Keratinocyte (primary cell): ENCODE results near the gene PMEPA1. TPM values are rescaled to one million over a fixed set of nuclear protein-coding genes. Genes with fewer than 3 reads are reported as not detected.

Experiments
- DNase-seq: peaks from one replicate; pipeline ENCODE4 v3.0.0-alpha.2; 2011; ENCODE audit warnings: low read depth, missing footprints, low spot score
- FAIRE-seq: peaks from 2 replicates; lab custom pipeline; 2011; peaks lifted over from hg19 to GRCh38; lab: Jason Lieb, UNC
- H2AFZ ChIP-seq: 2 replicates; pipeline ENCODE4 v1.6.0; 2012; ENCODE audit warnings: low read length, control low read depth, inconsistent platforms; ENCODE audit not compliant: control insufficient read depth
- H3K27ac ChIP-seq: 2 replicates; pipeline ENCODE4 v1.5.1; 2011; ENCODE audit warnings: low read length; ENCODE audit not compliant: control insufficient read depth, insufficient read depth
- H3K27me3 ChIP-seq: 3 replicates; pipeline ENCODE4 v1.6.0; 2011; ENCODE audit warnings: low read length; ENCODE audit not compliant: control insufficient read depth, insufficient read depth; ENCODE audit errors: extremely low read depth
- H3K36me3 ChIP-seq, 2 experiments: 2 replicates in 1 of 2; 3 replicates in 1 of 2; pipeline ENCODE4 v1.5.1; 2011; ENCODE audit warnings: low read length in 2 of 2, mild to moderate bottlenecking in 1 of 2; ENCODE audit not compliant: control insufficient read depth in 2 of 2, insufficient read depth in 2 of 2; ENCODE audit errors: extremely low read depth in 1 of 2
- H3K4me1 ChIP-seq: 3 replicates; pipeline ENCODE4 v1.5.1; 2011; ENCODE audit warnings: low read length; ENCODE audit not compliant: control insufficient read depth, insufficient read depth; ENCODE audit errors: extremely low read depth
- H3K4me2 ChIP-seq: 3 replicates; pipeline ENCODE4 v1.6.0; 2011; ENCODE audit warnings: low read depth, low read length; ENCODE audit not compliant: control insufficient read depth, insufficient read depth; ENCODE audit errors: extremely low read depth
- H3K4me3 ChIP-seq, 3 experiments: fragments of 200-600 bp in 1 of 3; sonication (generic) in 1 of 3; 2 replicates in 2 of 3; 3 replicates in 1 of 3; pipeline ENCODE4 v1.5.1; 2011 to 2016; ENCODE audit warnings: low read length in 3 of 3, mild to moderate bottlenecking in 3 of 3, control low read depth in 2 of 3, inconsistent platforms in 1 of 3, low read depth in 1 of 3, mixed read lengths in 1 of 3, mixed run types in 1 of 3, moderate library complexity in 1 of 3; ENCODE audit not compliant: control insufficient read depth in 2 of 3, insufficient read depth in 2 of 3; ENCODE audit errors: extremely low read depth in 1 of 3
- H3K79me2 ChIP-seq: 2 replicates; pipeline ENCODE4 v1.6.0; 2012; ENCODE audit warnings: low read length; ENCODE audit not compliant: control insufficient read depth, insufficient read depth
- H3K9ac ChIP-seq: 3 replicates; pipeline ENCODE4 v1.6.0; 2011; ENCODE audit warnings: low read length; ENCODE audit not compliant: control insufficient read depth, insufficient read depth; ENCODE audit errors: extremely low read depth
- H3K9me1 ChIP-seq: 3 replicates; pipeline ENCODE4 v1.6.0; 2011; ENCODE audit warnings: low read length; ENCODE audit not compliant: control insufficient read depth, insufficient read depth; ENCODE audit errors: extremely low read depth
- H3K9me3 ChIP-seq: 2 replicates; pipeline ENCODE4 v1.5.1; 2012; ENCODE audit warnings: low read depth, low read length; ENCODE audit not compliant: control insufficient read depth
- H4K20me1 ChIP-seq: 3 replicates; pipeline ENCODE4 v1.6.0; 2011; ENCODE audit warnings: low read length; ENCODE audit not compliant: control insufficient read depth, insufficient read depth; ENCODE audit errors: extremely low read depth
- EZH2 ChIP-seq: IDR thresholded peaks from one replicate; pipeline ENCODE4 v1.6.1; 2012; ENCODE audit warnings: inconsistent platforms, mild to moderate bottlenecking, low read length, moderate library complexity
- dilution Hi-C: fragments of 300-500 bp; cut with MboI; formaldehyde crosslinking; loops from one replicate; pipeline ENCODE4 v1.7.0; 2020; ENCODE audit warnings: low sequenced_read_pairs; ENCODE audit not compliant: extremely low pct_ligation_motif_present
- polyA plus RNA-seq, 5 experiments: library from polyadenylated mRNA; depleted of rRNA in 3 of 5; stranded (reverse) in 3 of 5; stranded (forward) in 1 of 5; unstranded in 1 of 5; fragments of >200 nt; gene quantifications; 1 replicate in 1 of 5; 2 replicates in 3 of 5; 3 replicates in 1 of 5; pipeline versions ENCODE4 v1.2.1 to v1.2.3, GENCODE V29; 2011 to 2012; ENCODE audit warnings: missing spikeins in 2 of 5, low read depth in 1 of 5, low replicate concordance in 1 of 5
- TF ChIP-seq, protein P1 (sequence below), 3 experiments: IDR thresholded peaks in 1 of 3; conservative IDR thresholded peaks in 1 of 3; optimal IDR thresholded peaks in 1 of 3; 2 replicates in 2 of 3; 3 replicates in 1 of 3; pipeline versions ENCODE3 to v1.5.1; 2011; ENCODE audit warnings: low read length in 3 of 3, mild to moderate bottlenecking in 3 of 3, moderate library complexity in 2 of 3, control low read depth in 1 of 3, inconsistent platforms in 1 of 3; ENCODE audit not compliant: insufficient read depth in 2 of 3; ENCODE audit errors: extremely low read depth in 1 of 3

The PMEPA1 gene
- polyA plus RNA-seq, 1 donor (not counting 4 experiments of a cell fraction or from before 2014, with no cell fraction given), result 29.0 TPM

GRCh38 chr20:57756921-57757320, 47.1 kb upstream of the PMEPA1 start:
- DNase-seq (no peak), FAIRE-seq (no peak)
- no peaks in the 10 kb centered on the region for H3K4me1 ChIP-seq
- dilution Hi-C loops, result no loop called here
- no peak overlapping the region for H3K9ac ChIP-seq
- H3K9me3 ChIP-seq, result peaks cover 2% of the 10 kb centered on the region
- TF ChIP-seq EZH2, result no peak
- TF ChIP-seq, protein P1, sequence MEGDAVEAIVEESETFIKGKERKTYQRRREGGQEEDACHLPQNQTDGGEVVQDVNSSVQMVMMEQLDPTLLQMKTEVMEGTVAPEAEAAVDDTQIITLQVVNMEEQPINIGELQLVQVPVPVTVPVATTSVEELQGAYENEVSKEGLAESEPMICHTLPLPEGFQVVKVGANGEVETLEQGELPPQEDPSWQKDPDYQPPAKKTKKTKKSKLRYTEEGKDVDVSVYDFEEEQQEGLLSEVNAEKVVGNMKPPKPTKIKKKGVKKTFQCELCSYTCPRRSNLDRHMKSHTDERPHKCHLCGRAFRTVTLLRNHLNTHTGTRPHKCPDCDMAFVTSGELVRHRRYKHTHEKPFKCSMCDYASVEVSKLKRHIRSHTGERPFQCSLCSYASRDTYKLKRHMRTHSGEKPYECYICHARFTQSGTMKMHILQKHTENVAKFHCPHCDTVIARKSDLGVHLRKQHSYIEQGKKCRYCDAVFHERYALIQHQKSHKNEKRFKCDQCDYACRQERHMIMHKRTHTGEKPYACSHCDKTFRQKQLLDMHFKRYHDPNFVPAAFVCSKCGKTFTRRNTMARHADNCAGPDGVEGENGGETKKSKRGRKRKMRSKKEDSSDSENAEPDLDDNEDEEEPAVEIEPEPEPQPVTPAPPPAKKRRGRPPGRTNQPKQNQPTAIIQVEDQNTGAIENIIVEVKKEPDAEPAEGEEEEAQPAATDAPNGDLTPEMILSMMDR (optimal IDR thresholded peaks at IDR 0.05 in 1 of 3, IDR thresholded peaks at IDR 0.05 in 1 of 3, conservative IDR thresholded peaks at IDR 0.05 in 1 of 3; ENCODE audit: extremely low read depth in 1 of 3, insufficient read depth in 2 of 3, low read length in 3 of 3), result no peak
- H3K36me3 ChIP-seq, result no peaks in the 10 kb centered on the region
- H3K27ac ChIP-seq, result no peak overlapping the region
- H3K9me1 ChIP-seq, result no peaks in the 10 kb centered on the region
- H2AFZ ChIP-seq, result no peak overlapping the region
- no peaks in the 10 kb centered on the region for H3K79me2 ChIP-seq
- H3K4me2 ChIP-seq, result no peak overlapping the region
- no peak overlapping the region for H3K4me3 ChIP-seq
- no peaks in the 10 kb centered on the region for H4K20me1 ChIP-seq
- peaks cover 69% of the 10 kb centered on the region for H3K27me3 ChIP-seq

DNA sequence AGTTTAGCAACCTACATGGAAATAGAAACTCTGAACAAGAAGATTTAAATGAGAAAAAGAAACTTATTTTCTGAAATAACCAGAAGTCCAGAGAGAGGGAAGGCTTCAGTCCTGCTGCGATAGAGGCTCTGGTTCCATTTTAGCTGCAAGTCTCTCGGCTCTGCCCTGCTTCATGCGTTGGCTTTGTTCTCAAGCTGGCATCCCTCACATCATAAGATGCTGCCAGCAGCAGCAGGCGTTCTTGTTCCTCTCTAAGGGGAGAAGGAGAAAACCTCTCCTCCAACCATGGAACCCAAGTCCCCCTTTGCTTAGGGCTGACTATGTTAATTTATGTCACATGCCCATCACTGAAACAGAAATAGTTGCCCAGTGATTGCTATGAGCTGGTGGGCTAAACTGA, 46.4 kb upstream of the PMEPA1 start:
- H2AFZ ChIP-seq, result no peak overlapping the region
- H3K27me3 ChIP-seq, result peaks cover 66% of the 10 kb centered on the region
- H3K4me2 ChIP-seq, result no peak overlapping the region
- FAIRE-seq (no peak), DNase-seq (no peak)
- TF ChIP-seq, protein P1 (optimal IDR thresholded peaks at IDR 0.05 in 1 of 3, IDR thresholded peaks at IDR 0.05 in 1 of 3, conservative IDR thresholded peaks at IDR 0.05 in 1 of 3; ENCODE audit: extremely low read depth in 1 of 3, insufficient read depth in 2 of 3, low read length in 3 of 3), result no peak
- no peak for TF ChIP-seq EZH2
- no peaks in the 10 kb centered on the region for H3K9me1 ChIP-seq
- dilution Hi-C loops, result no loop called here
- peaks cover 2% of the 10 kb centered on the region for H3K9me3 ChIP-seq
- H3K9ac ChIP-seq, result no peak overlapping the region
- H4K20me1 ChIP-seq, result no peaks in the 10 kb centered on the region
- no peak overlapping the region for H3K27ac ChIP-seq
- H3K4me1 ChIP-seq, result no peaks in the 10 kb centered on the region
- no peak overlapping the region for H3K4me3 ChIP-seq
- H3K36me3 ChIP-seq, result no peaks in the 10 kb centered on the region
- no peaks in the 10 kb centered on the region for H3K79me2 ChIP-seq
